ENCODE results near the gene AMBRA1.

The AMBRA1 gene

GRCh38 chr11:46642627-46643335 lies 49.0 kb upstream of the AMBRA1 start:
- Histone ChIP-seq H4K20me1 (ENCODE audit: low read depth, low read length) (no peaks in the 10 kb centered on the region), H3K9me2 (replicated peaks; ENCODE audit: insufficient read depth, low read length) (no peaks in the 10 kb centered on the region), H3K27me3 (ENCODE audit: low read length) (no peaks in the 10 kb centered on the region), H2AFZ (ENCODE audit: low read depth, low read length, severe bottlenecking) (no peak overlapping the region), H3K79me2 (ENCODE audit: insufficient read depth, low read length) (no peaks in the 10 kb centered on the region), H3F3A (ENCODE audit: insufficient read depth) (no peaks in the 10 kb centered on the region), H3K9ac (ENCODE audit: low read length) (no peak overlapping the region), H3K4me3 (ENCODE audit: insufficient read depth, low read length, poor library complexity, severe bottlenecking) (no peak overlapping the region), H3K9me3 (ENCODE audit: insufficient read depth, low read length) (no peaks in the 10 kb centered on the region), H3K36me3 (ENCODE audit: low read length) (no peaks in the 10 kb centered on the region), H3K4me2 (ENCODE audit: low read depth, low read length, poor library complexity, severe bottlenecking) (no peak overlapping the region), H3K27ac (ENCODE audit: low read depth, low read length) (no peak overlapping the region)
- no peak for TF ChIP-seq CTCF (IDR thresholded peaks at IDR 0.05; ENCODE audit: insufficient read depth, low read length, poor library complexity, severe bottlenecking)
- TF ChIP-seq EZH2phosphoT487 (conservative IDR thresholded peaks at IDR 0.05; ENCODE audit: low read length) = no peak

- H3K27ac ChIP-seq (ENCODE audit: low read depth, low read length) = no peak overlapping the region
- no peaks in the 10 kb centered on the region for H3F3A ChIP-seq (ENCODE audit: insufficient read depth)
- no peak overlapping the region for H3K4me3 ChIP-seq (ENCODE audit: insufficient read depth, low read length, poor library complexity, severe bottlenecking)
- no peaks in the 10 kb centered on the region for H4K20me1 ChIP-seq (ENCODE audit: low read depth, low read length)
- no peak overlapping the region for H2AFZ ChIP-seq (ENCODE audit: low read depth, low read length, severe bottlenecking)
- no peaks in the 10 kb centered on the region for H3K9me2 ChIP-seq (replicated peaks; ENCODE audit: insufficient read depth, low read length)
- H3K4me2 ChIP-seq (ENCODE audit: low read depth, low read length, poor library complexity, severe bottlenecking) = no peak overlapping the region
- H3K27me3 ChIP-seq (ENCODE audit: low read length) = no peaks in the 10 kb centered on the region
- no peaks in the 10 kb centered on the region for H3K9me3 ChIP-seq (ENCODE audit: insufficient read depth, low read length)
- H3K9ac ChIP-seq (ENCODE audit: low read length) = no peak overlapping the region
- no peak for TF ChIP-seq CTCF (IDR thresholded peaks at IDR 0.05; ENCODE audit: insufficient read depth, low read length, poor library complexity, severe bottlenecking)
- TF ChIP-seq EZH2phosphoT487 (conservative IDR thresholded peaks at IDR 0.05; ENCODE audit: low read length) = no peak
- H3K79me2 ChIP-seq (ENCODE audit: insufficient read depth, low read length) = no peaks in the 10 kb centered on the region
- H3K36me3 ChIP-seq (ENCODE audit: low read length) = no peaks in the 10 kb centered on the region
Observed at GRCh38 chr11:46641639-46642038, 47.8 kb upstream of the AMBRA1 start.

GRCh38 chr11:46640036-46640788 lies 46.4 kb upstream of the AMBRA1 start:
- H3K27me3 ChIP-seq (ENCODE audit: low read length) = no peaks in the 10 kb centered on the region
- H3K36me3 ChIP-seq (ENCODE audit: low read length) = no peaks in the 10 kb centered on the region
- H3K79me2 ChIP-seq (ENCODE audit: insufficient read depth, low read length) = no peaks in the 10 kb centered on the region
- H3F3A ChIP-seq (ENCODE audit: insufficient read depth) = 0 out of 2 replicates have a peak, but pooled peaks cover 4% of the 10 kb centered on the region
- no peak overlapping the region for H3K9ac ChIP-seq (ENCODE audit: low read length)
- H3K9me3 ChIP-seq (ENCODE audit: insufficient read depth, low read length) = no peaks in the 10 kb centered on the region
- H4K20me1 ChIP-seq (ENCODE audit: low read depth, low read length) = no peaks in the 10 kb centered on the region
- H3K4me2 ChIP-seq (ENCODE audit: low read depth, low read length, poor library complexity, severe bottlenecking) = no peak overlapping the region
- H3K27ac ChIP-seq (ENCODE audit: low read depth, low read length) = no peak overlapping the region
- no peaks in the 10 kb centered on the region for H3K9me2 ChIP-seq (replicated peaks; ENCODE audit: insufficient read depth, low read length)
- TF ChIP-seq CTCF (IDR thresholded peaks at IDR 0.05; ENCODE audit: insufficient read depth, low read length, poor library complexity, severe bottlenecking) (no peak), EZH2phosphoT487 (conservative IDR thresholded peaks at IDR 0.05; ENCODE audit: low read length) (no peak)
- H2AFZ ChIP-seq (ENCODE audit: low read depth, low read length, severe bottlenecking) = no peak overlapping the region
- no peak overlapping the region for H3K4me3 ChIP-seq (ENCODE audit: insufficient read depth, low read length, poor library complexity, severe bottlenecking)
